HG03432 (cell line): ENCODE measurements around the gene EPG5.
"Not testable (repeated sequence)": the region's sequence is repeated elsewhere in the genome, so short reads cannot be mapped to it uniquely, and the experiment has no call there.

Source experiments
- ATAC-seq: cut with Tn5 transposase; IDR thresholded peaks from one replicate; pipeline ENCODE4 v1.9.1; 2021; ENCODE audit warnings: mild to moderate bottlenecking, moderate library complexity; ENCODE audit not compliant: unreplicated experiment

The EPG5 gene

DNA sequence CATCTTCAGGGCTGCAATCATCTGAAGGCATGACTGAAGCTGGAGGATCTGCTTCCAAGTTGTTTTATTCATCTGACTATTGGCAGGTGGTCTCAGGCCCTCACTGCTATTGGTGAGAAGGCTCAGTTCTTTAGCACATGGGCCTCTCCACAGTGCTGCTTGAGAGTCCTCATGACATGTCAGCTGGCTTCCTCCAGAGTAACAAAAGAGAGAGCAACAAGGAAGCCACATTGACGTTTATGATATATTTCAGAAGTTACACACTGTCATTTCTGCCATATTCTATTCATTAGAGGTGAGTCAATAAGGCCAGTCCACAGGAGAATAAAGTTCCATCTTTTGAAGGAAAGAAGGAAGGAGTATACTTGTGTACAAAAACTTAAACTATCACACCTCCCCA, 149.6 kb downstream of the EPG5 start:
- ATAC-seq: no peak

DNA sequence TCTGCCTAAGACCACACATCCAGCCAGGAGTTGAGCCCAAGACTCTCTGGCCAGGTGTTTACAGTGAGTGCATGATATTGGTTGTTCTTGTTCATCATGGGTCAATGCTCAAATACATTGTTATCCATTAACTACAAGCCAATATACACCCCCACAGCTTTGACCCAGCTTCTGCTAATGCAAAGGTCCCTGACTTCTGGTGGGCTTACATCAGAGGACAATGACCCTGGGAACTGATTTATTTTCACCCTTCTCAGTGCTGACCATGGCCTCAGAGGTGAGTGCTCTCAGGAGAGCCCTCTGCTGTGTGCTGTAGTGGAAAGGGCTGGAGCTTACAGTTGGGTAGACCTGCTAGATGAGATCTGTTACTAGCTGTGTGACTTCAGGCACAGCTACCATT, 152.4 kb downstream of the EPG5 start:
- not testable (repeated sequence) for ATAC-seq

DNA sequence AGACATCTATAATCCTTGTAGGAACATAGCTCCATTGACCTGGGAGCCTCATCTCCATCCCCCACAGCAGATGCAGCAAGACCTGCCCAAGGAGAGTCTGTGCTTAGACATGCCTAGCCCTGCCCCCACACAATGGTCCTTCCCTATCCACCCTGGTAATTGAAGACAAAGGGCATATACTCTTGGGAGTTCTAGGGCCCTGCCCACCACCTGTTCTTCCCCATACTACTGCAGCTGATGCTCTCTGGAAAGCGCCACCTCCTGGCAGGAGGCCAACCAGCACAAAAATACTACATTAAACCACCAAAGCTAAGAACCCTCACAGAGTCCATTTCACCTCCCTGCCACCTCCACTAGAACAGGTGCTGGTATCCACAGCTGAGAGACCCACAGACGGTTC, 160.0 kb downstream of the EPG5 start:
- not testable (repeated sequence) for ATAC-seq

DNA sequence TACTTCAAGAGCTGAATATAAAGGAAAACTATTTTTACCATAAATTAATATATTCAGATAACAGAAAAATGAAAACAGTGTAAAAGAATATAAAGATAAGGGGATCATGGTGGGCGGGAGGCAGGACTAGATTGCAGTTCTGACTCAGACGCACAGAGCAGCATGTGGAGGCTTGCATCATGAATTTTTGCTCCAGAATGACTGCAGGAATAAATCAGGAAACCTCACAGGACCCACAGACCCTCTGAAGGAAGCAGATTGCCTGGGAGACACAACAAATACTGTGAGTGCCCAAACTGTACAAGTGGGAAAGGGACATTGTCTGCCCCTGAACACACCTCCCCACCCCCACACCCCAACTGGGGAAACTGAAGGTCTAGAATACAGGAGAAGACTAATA, 160.9 kb downstream of the EPG5 start:
- no peak for ATAC-seq

DNA sequence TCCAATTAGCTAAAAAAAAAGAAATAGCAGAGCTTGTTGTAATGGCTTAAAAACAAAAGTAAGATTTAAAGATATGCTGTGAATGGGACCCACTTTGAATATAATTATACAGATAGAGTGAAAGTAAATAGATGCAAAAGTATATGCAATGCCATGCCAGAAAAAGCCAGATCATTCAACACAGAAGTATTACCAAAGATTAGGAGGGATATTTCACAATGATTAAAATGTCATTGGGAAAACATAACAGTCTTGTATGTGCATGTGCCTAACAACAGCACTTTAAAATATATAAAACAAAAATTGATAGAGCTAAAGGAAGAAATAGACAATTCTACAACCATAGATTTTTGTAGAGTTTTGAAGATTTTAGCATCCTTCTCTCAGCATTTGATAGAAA, 161.6 kb downstream of the EPG5 start:
- ATAC-seq: no peak

DNA sequence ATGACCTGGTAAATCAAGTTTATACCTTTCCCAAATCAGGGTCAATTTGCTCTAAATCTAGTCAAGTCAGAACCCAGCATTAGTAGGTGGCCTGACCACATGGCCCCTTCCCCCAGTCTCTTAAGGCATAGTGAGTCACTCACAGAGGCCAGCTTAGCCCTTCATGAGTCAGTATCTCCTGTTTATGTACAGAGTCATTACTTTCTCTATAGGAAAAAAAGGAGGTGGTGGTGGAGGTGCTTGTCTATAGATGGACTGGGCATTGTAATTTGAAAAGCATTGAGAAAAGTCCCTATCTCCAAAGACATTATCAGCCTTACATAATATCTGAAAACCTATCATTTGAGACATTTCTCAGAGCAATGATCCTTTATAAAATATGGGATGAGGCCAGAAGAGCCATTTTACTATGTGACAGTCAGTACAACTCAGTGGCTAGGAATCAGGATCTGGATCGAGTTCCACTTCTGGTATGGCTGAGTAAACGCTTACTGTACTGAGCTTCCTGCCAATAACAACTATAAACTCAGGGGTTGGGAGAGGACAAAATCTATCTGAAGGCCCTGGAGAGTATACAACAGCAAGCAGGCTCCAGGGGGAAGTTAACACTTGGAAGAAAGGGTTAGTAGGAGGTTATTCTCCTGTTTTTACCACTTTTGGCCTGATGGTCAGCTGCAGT, 164.2 kb downstream of the EPG5 start:
- ATAC-seq: no peak

DNA sequence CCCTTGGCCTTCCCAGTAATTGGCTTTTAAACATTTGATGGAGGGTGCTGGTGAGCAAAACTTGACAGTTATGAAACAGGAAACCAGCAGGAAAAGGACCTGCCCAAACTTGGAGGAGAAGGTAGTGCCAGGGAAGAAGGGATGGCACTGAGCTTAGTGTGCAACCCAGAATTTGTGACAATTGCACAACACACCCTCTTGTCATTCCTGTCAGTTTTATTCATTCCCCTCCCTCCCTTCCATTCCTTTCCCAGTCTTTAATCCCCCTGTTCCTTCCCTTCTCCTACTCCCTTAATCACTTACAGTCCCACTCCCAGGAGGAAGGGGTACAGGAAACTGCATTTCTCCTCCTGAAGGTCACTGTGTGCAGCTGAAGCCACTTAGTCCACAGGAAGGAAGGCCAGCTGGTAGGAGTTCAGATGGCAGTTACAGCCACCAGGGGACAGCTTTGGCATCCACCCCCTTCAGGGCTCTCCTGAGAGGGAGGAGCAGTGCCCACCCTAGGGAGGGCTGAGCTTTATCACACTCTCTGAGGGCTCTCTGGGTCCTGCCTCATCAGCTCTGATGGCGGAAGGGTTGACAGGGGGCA, 165.6 kb downstream of the EPG5 start:
- no peak for ATAC-seq
